Heart right ventricle (tissue), 16 donors: ENCODE data around the gene ADGRD1. TPM values are rescaled to one million over a fixed set of nuclear protein-coding genes. Genes with fewer than 3 reads are reported as not detected.

Source experiments
- ATAC-seq, 8 donors: fragments of 200-7000 bp; cut with Tn5 transposase; one replicate each; pipeline ENCODE4 v1.9.1; 2020; ENCODE audit warnings: mild to moderate bottlenecking in 8 of 8, moderate library complexity in 8 of 8, moderate number of reproducible peaks in 1 of 8
- DNase-seq, 2 donors: peaks; one replicate each; pipeline ENCODE4 v3.0.0-alpha.2; 2020
- H3K27ac ChIP-seq, 10 donors: fragments of 200-600 bp; sonication (generic) in 2 of 10; one replicate each; pipeline versions ENCODE4 v1.5.0 to v1.8.0; 2020 to 2022; ENCODE audit warnings: mild to moderate bottlenecking in 3 of 10
- H3K27me3 ChIP-seq, 7 donors: fragments of 200-600 bp; one replicate each; pipeline ENCODE4 v1.8.0; 2021 to 2022; ENCODE audit warnings: mild to moderate bottlenecking in 2 of 7
- H3K36me3 ChIP-seq, 9 donors: fragments of 200-600 bp; sonication (generic) in 1 of 9; one replicate each; pipeline versions ENCODE4 v1.5.0 to v1.8.0; 2020 to 2022; ENCODE audit warnings: mild to moderate bottlenecking in 2 of 9
- H3K4me1 ChIP-seq, 9 donors: fragments of 200-600 bp; sonication (generic) in 1 of 9; one replicate each; pipeline versions ENCODE4 v1.5.0 to v1.8.0; 2020 to 2022; ENCODE audit warnings: mild to moderate bottlenecking in 4 of 9
- H3K4me3 ChIP-seq, 10 donors: fragments of 200-600 bp; sonication (generic) in 2 of 10; one replicate each; pipeline versions ENCODE4 v1.5.0 to v1.8.0; 2020 to 2022; ENCODE audit warnings: mild to moderate bottlenecking in 7 of 10, moderate library complexity in 2 of 10
- H3K9me3 ChIP-seq, 11 donors: fragments of 200-600 bp in 10 of 11; sonication (generic) in 2 of 11; one replicate each; pipeline versions ENCODE4 v1.5.0 to v1.8.0; 2013 to 2022; ENCODE audit warnings: mild to moderate bottlenecking in 2 of 11, control low read depth in 1 of 11, moderate library complexity in 1 of 11
- CTCF ChIP-seq, 9 donors: fragments of 200-600 bp; sonication (generic) in 2 of 9; IDR thresholded peaks; one replicate each; pipeline versions ENCODE4 v1.5.0 to v1.8.0; 2021 to 2022; ENCODE audit warnings: antibody characterized with exemption in 9 of 9, mild to moderate bottlenecking in 5 of 9, moderate library complexity in 1 of 9
- WGBS, 2 donors: extraction: QIAGEN DNeasy Blood & Tissue Kit; methylation state at CpG; one replicate each; pipeline ENCODE4 v1.1.7; 2013; ENCODE audit warnings: inconsistent platforms in 1 of 2; 5-methylcytosine and 5-hydroxymethylcytosine counted together
- intact Hi-C, 10 donors: fragments of 100-400 bp; cut with DNase I; formaldehyde crosslinking; loops; one replicate each; pipeline versions ENCODE4 v1.11.1 to v1.14.2; 2022
- polyA plus RNA-seq, 2 donors: library from polyadenylated mRNA; stranded (reverse); fragments of 200-250 nt; gene quantifications; one replicate each; pipeline ENCODE4 v1.2.3, GENCODE V29; 2013
- total RNA-seq, 10 donors: library from RNA; stranded (reverse); fragmentation: NEBNext Ultra II Directional in 3 of 10; extraction: Animal tissue kit (Norgen Biotek cat#: 25700) in 3 of 10; gene quantifications; one replicate each; pipeline versions ENCODE4 v1.2.1 to v1.2.4, GENCODE V29; 2021 to 2023
- donor health status: Arrhythmogenic right ventricular cardiomyopathy.
- donor health status: ischemic (EF 13 %, LVEDD 7.1; RV severe dilation, severe dysfunction).
- donor health status: healthy with polysubstance abuse.
- donor health status: DM: no; HTN: yes; CAD: no.
- donor health status: DM: no; HTN: no; CAD: no.
- donor health status: ischemic (EF 25% LVEDD 6.9; RV normal size, moderate dysfunction).
- donor health status: ischemic (EF 25% LVEDD 5.7; RV mildly dilated, moderate dysfunction).
- donor health status: healthy.
- donor health status: DM: yes; HTN: yes; CAD: no.
- donor health status: Ischemic cardiomyopathy.
- donor health status: ischemic (EF 35%, LVEDD 5.7; RV mildly dilated, moderate dysfunction).
- donor health status: nonischemic (EF 11% LVEDD 7.7; RV severe dilation, severe dysfunction).
- donor health status: DM: yes; HTN: yes; CAD: no.
- donor health status: PGD.
- donor health status: ischemic (EF 29% LVEDD 5.4; RV normal size, mild dysfunction).
- donor health status: nonischemic (EF 23%, LVEDD 6.1; RV moderate dilation, normal function).

The ADGRD1 gene
- total and polyA plus RNA-seq, 12 donors = 16.8 to 157 (median 69.7) TPM

GRCh38 chr12:131026754-131027153, 73.0 kb downstream of the ADGRD1 start:
- H3K4me3 ChIP-seq = no peak overlapping the region
- no peak for DNase-seq
- H3K27ac ChIP-seq = no peak overlapping the region
- 91 to 92% methylated on average over 11 of the region's 11 CpGs for WGBS, 2 donors
- H3K27me3 ChIP-seq = no peaks in the 10 kb centered on the region
- intact Hi-C loops = loop anchor here in 1 of 10 donors (5.0 kb wide), 1 partner anchor 74 kb away; the partner anchor contains the start of gene ADGRD1
- H3K4me1 ChIP-seq = peaks cover 0 to 3% (median 0%) of the 10 kb centered on the region in 9 donors
- H3K9me3 ChIP-seq = no peaks in the 10 kb centered on the region
- no peak for TF ChIP-seq CTCF (IDR thresholded peaks at IDR 0.05)
- peaks cover 0 to 39% (median 5%) of the 10 kb centered on the region in 9 donors for H3K36me3 ChIP-seq
- no peak for ATAC-seq

GRCh38 chr12:131027264-131027663, 73.6 kb downstream of the ADGRD1 start:
- H3K36me3 ChIP-seq = peaks cover 0 to 34% (median under 1%) of the 10 kb centered on the region in 9 donors
- no peak for ATAC-seq
- intact Hi-C loops = loop anchor here in 1 of 10 donors (5.0 kb wide), 1 partner anchor 75 kb away; the partner anchor contains the start of gene ADGRD1
- H3K4me3 ChIP-seq = no peak overlapping the region
- WGBS, 2 donors = 85 to 88% methylated on average over 9 of the region's 9 CpGs
- H3K4me1 ChIP-seq = peaks cover 0 to 3% (median 0%) of the 10 kb centered on the region in 9 donors
- H3K27me3 ChIP-seq = no peaks in the 10 kb centered on the region
- no peak for DNase-seq
- no peaks in the 10 kb centered on the region for H3K9me3 ChIP-seq
- no peak overlapping the region for H3K27ac ChIP-seq
- TF ChIP-seq CTCF (IDR thresholded peaks at IDR 0.05) = no peak

GRCh38 chr12:131027876-131028586, 74.3 kb downstream of the ADGRD1 start:
- H3K27ac ChIP-seq = peak overlapping the region in 2 of 10 donors; percentile 51 to 70
- WGBS, 2 donors = 89 to 94% methylated on average over 20 of the region's 20 CpGs
- TF ChIP-seq CTCF (IDR thresholded peaks at IDR 0.05) = no peak
- H3K4me1 ChIP-seq = peaks cover 0 to 3% (median 0%) of the 10 kb centered on the region in 9 donors
- intact Hi-C loops = loop anchor here in 2 of 10 donors (1.0 to 5.0 kb wide), 2 partner anchors 33 to 76 kb away; partner anchors contain the start of gene ADGRD1 (in 1 of the 2)
- no peaks in the 10 kb centered on the region for H3K9me3 ChIP-seq
- no peak for ATAC-seq
- H3K36me3 ChIP-seq = peaks cover 0 to 26% (median 0%) of the 10 kb centered on the region in 9 donors
- DNase-seq = no peak
- no peak overlapping the region for H3K4me3 ChIP-seq
- no peaks in the 10 kb centered on the region for H3K27me3 ChIP-seq

- DNase-seq (peak in 1 of 2 donors; percentile 46), ATAC-seq (peak in 7 of 8 donors; percentile 34 to 84 (median 50))
- TF ChIP-seq CTCF (IDR thresholded peaks at IDR 0.05) = no peak
- H3K4me1 ChIP-seq = peaks cover 0 to 3% (median 0%) of the 10 kb centered on the region in 9 donors
- H3K36me3 ChIP-seq = peaks cover 0 to 19% (median 0%) of the 10 kb centered on the region in 9 donors
- intact Hi-C loops = loop anchor here in 2 of 10 donors (1.0 to 5.0 kb wide), 2 partner anchors 33 to 76 kb away; partner anchors contain the start of gene ADGRD1 (in 1 of the 2)
- no peaks in the 10 kb centered on the region for H3K9me3 ChIP-seq
- H3K4me3 ChIP-seq = no peak overlapping the region
- H3K27ac ChIP-seq = peak overlapping the region in 2 of 10 donors; percentile 51 to 70
- H3K27me3 ChIP-seq = no peaks in the 10 kb centered on the region
- WGBS, 2 donors = 85% methylated on average over 29 of the region's 29 CpGs
These were observed 75.1 kb downstream of the ADGRD1 start for GRCh38 chr12:131028587-131029338.
